ENCODE data around the gene NUP88. TPM values are rescaled to one million over a fixed set of nuclear protein-coding genes. Genes with fewer than 3 reads are reported as not detected.

NUP88 gene
- total RNA-seq, 1 donor from 2014 or later: 42.4 TPM

- TF ChIP-seq CTCF (IDR thresholded peaks at IDR 0.05; ENCODE audit: unreplicated experiment): no peak
- no peak overlapping the region for H3K27ac Mint-ChIP-seq (ENCODE audit: unreplicated experiment)
- H3K4me3 Mint-ChIP-seq (ENCODE audit: unreplicated experiment): peak overlapping the region; percentile 18
- H3K4me1 Mint-ChIP-seq (ENCODE audit: unreplicated experiment): peaks cover 30% of the 10 kb centered on the region
- no peaks in the 10 kb centered on the region for H3K9me3 Mint-ChIP-seq (ENCODE audit: unreplicated experiment)
- no peak for DNase-seq (ENCODE audit: low spot score)
- H3K36me3 Mint-ChIP-seq (ENCODE audit: low read depth, unreplicated experiment): peaks cover 20% of the 10 kb centered on the region
- H3K27me3 Mint-ChIP-seq (ENCODE audit: unreplicated experiment): peaks cover 5% of the 10 kb centered on the region
These were observed 45.5 kb upstream of the NUP88 start for GRCh38 chr17:5464717-5465507.

GRCh38 chr17:5446786-5447185 lies 27.3 kb upstream of the NUP88 start:
- no peak for TF ChIP-seq CTCF (IDR thresholded peaks at IDR 0.05; ENCODE audit: unreplicated experiment)
- Mint-ChIP-seq H3K27ac (ENCODE audit: unreplicated experiment) (no peak overlapping the region), H3K4me3 (ENCODE audit: unreplicated experiment) (no peak overlapping the region), H3K27me3 (ENCODE audit: unreplicated experiment) (no peaks in the 10 kb centered on the region), H3K9me3 (ENCODE audit: unreplicated experiment) (no peaks in the 10 kb centered on the region), H3K36me3 (ENCODE audit: low read depth, unreplicated experiment) (peaks cover 42% of the 10 kb centered on the region), H3K4me1 (ENCODE audit: unreplicated experiment) (no peaks in the 10 kb centered on the region)
- no peak for DNase-seq (ENCODE audit: low spot score)

- H3K27me3 Mint-ChIP-seq (ENCODE audit: unreplicated experiment): no peaks in the 10 kb centered on the region
- H3K9me3 Mint-ChIP-seq (ENCODE audit: unreplicated experiment): no peaks in the 10 kb centered on the region
- no peak for DNase-seq (ENCODE audit: low spot score)
- TF ChIP-seq CTCF (IDR thresholded peaks at IDR 0.05; ENCODE audit: unreplicated experiment): no peak
- peaks cover 23% of the 10 kb centered on the region for H3K36me3 Mint-ChIP-seq (ENCODE audit: low read depth, unreplicated experiment)
- H3K4me1 Mint-ChIP-seq (ENCODE audit: unreplicated experiment): peaks cover 8% of the 10 kb centered on the region
- H3K27ac Mint-ChIP-seq (ENCODE audit: unreplicated experiment): no peak overlapping the region
- H3K4me3 Mint-ChIP-seq (ENCODE audit: unreplicated experiment): peak overlapping the region; percentile 42
These were observed 24.7 kb upstream of the NUP88 start for GRCh38 chr17:5444209-5444608.

- Mint-ChIP-seq H3K27ac (ENCODE audit: unreplicated experiment) (no peak overlapping the region), H3K27me3 (ENCODE audit: unreplicated experiment) (no peaks in the 10 kb centered on the region), H3K4me3 (ENCODE audit: unreplicated experiment) (no peak overlapping the region), H3K4me1 (ENCODE audit: unreplicated experiment) (peaks cover 8% of the 10 kb centered on the region), H3K36me3 (ENCODE audit: low read depth, unreplicated experiment) (peaks cover 23% of the 10 kb centered on the region), H3K9me3 (ENCODE audit: unreplicated experiment) (no peaks in the 10 kb centered on the region)
- DNase-seq (ENCODE audit: low spot score): no peak
- no peak for TF ChIP-seq CTCF (IDR thresholded peaks at IDR 0.05; ENCODE audit: unreplicated experiment)
These were observed 24.3 kb upstream of the NUP88 start for GRCh38 chr17:5443728-5444127.

GRCh38 chr17:5439446-5439764 lies 19.9 kb upstream of the NUP88 start:
- Mint-ChIP-seq H3K4me1 (ENCODE audit: unreplicated experiment) (peaks cover 16% of the 10 kb centered on the region), H3K27ac (ENCODE audit: unreplicated experiment) (peak overlapping the region; percentile 70), H3K36me3 (ENCODE audit: low read depth, unreplicated experiment) (peaks cover 15% of the 10 kb centered on the region), H3K4me3 (ENCODE audit: unreplicated experiment) (peak overlapping the region; percentile 89), H3K9me3 (ENCODE audit: unreplicated experiment) (no peaks in the 10 kb centered on the region), H3K27me3 (ENCODE audit: unreplicated experiment) (no peaks in the 10 kb centered on the region)
- no peak for DNase-seq (ENCODE audit: low spot score)
- no peak for TF ChIP-seq CTCF (IDR thresholded peaks at IDR 0.05; ENCODE audit: unreplicated experiment)

All from endothelial cell (in vitro differentiated cells).